ENCODE results near the gene C7orf25. TPM values are rescaled to one million over a fixed set of nuclear protein-coding genes. Genes with fewer than 3 reads are reported as not detected.

C7orf25 gene
- total and polyA plus RNA-seq, 12 donors, result 2.6 to 10.4 (median 7.1) TPM

GRCh38 chr7:42914421-42915045 is 2.7 kb upstream of the C7orf25 start:
- 42 to 59% (median 51%) methylated on average over 4 to 5 of the region's 5 CpGs for WGBS, 4 donors
- no peak for TF ChIP-seq CTCF (IDR thresholded peaks at IDR 0.05)
- no peak for TF ChIP-seq POLR2A (IDR thresholded peaks at IDR 0.05)
- no peaks in the 10 kb centered on the region for H3K9me3 ChIP-seq (replicated peaks in 1 of 3)
- H3K36me3 ChIP-seq (replicated peaks in 1 of 2), result peaks cover 0 to 33% of the 10 kb centered on the region in 2 donors
- intact Hi-C loops (cut with DNase I), result no loop called here
- no peak overlapping the region for H3K4me3 ChIP-seq
- peak overlapping the region in 3 of 5 donors; percentile 0 to 81 (median 23) for H3K27ac ChIP-seq
- peaks cover 7 to 13% of the 10 kb centered on the region in 2 donors for H3K4me1 ChIP-seq (replicated peaks in 1 of 2)
- H3K27me3 ChIP-seq, result no peaks in the 10 kb centered on the region
- DNase-seq, result no peak

DNA sequence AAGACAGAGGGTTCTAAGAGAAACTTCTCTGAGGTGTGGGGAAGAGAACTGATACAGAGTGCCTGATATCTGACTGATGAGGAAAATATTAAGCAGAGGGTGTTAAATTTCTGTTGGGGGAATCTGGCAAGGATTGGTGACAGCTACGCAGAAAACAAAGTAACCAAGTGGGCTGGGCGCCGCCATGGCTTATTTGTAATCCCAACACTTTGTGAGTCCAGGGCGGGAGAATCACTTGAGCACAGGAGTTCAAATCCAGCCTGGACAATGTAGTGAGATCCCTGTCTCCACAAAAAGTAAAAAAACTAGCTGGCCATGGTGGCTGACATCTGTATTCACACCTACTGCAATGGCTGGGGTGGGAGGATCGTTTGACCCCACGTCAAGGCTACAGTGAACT is 2.1 kb upstream of the C7orf25 start:
- Histone ChIP-seq H3K4me1 (replicated peaks in 1 of 2) (peaks cover 7 to 13% of the 10 kb centered on the region in 2 donors), H3K4me3 (no peak overlapping the region), H3K9me3 (replicated peaks in 1 of 3) (no peaks in the 10 kb centered on the region), H3K27me3 (no peaks in the 10 kb centered on the region), H3K36me3 (replicated peaks in 1 of 2) (peaks cover 0 to 27% of the 10 kb centered on the region in 2 donors), H3K27ac (peak overlapping the region in 2 of 5 donors; percentile 25 to 63)
- intact Hi-C loops (cut with DNase I), result no loop called here
- TF ChIP-seq POLR2A (IDR thresholded peaks at IDR 0.05), result no peak
- no peak for TF ChIP-seq CTCF (IDR thresholded peaks at IDR 0.05)
- WGBS, 4 donors, result 61 to 72% (median 67%) methylated on average over 6 of the region's 6 CpGs
- DNase-seq, result no peak

DNA sequence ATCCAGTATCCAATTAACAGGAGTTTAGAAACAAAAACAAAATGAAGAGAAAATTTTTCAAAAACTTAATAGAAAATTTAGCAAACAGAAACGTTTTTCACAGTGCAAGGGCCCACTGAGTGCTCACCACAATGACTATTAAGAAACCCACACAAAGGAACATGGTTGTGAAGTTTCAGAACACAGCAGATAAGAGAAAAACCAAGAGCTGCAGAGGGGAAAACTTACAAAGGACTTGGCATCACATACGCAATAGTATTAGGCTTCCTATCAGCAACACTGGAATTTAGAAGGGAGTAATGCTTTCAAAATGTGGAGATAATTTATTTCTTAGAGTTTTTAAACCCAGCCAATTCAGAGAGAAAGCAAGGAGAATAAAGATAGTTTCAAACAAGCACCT is 1.7 kb upstream of the C7orf25 start:
- H3K36me3 ChIP-seq (replicated peaks in 1 of 2), result peaks cover 0 to 25% of the 10 kb centered on the region in 2 donors
- TF ChIP-seq CTCF (IDR thresholded peaks at IDR 0.05), result no peak
- TF ChIP-seq POLR2A (IDR thresholded peaks at IDR 0.05), result no peak
- DNase-seq, result no peak
- H3K4me3 ChIP-seq, result no peak overlapping the region
- peaks cover 7 to 13% of the 10 kb centered on the region in 2 donors for H3K4me1 ChIP-seq (replicated peaks in 1 of 2)
- 42 to 63% (median 60%) methylated on average over 2 of the region's 2 CpGs for WGBS, 4 donors
- H3K27me3 ChIP-seq, result no peaks in the 10 kb centered on the region
- peak overlapping the region in 2 of 5 donors; percentile 25 to 63 for H3K27ac ChIP-seq
- intact Hi-C loops (cut with DNase I), result no loop called here
- no peaks in the 10 kb centered on the region for H3K9me3 ChIP-seq (replicated peaks in 1 of 3)

GRCh38 chr7:42910306-42910705 is 1.6 kb downstream of the C7orf25 start:
- Histone ChIP-seq H3K4me3 (no peak overlapping the region), H3K4me1 (replicated peaks in 1 of 2) (peaks cover 7 to 13% of the 10 kb centered on the region in 2 donors), H3K36me3 (replicated peaks in 1 of 2) (peaks cover 0 to 1% of the 10 kb centered on the region in 2 donors), H3K27ac (no peak overlapping the region), H3K27me3 (no peaks in the 10 kb centered on the region), H3K9me3 (replicated peaks in 1 of 3) (no peaks in the 10 kb centered on the region)
- 95 to 100% (median 97%) methylated on average over 2 of the region's 2 CpGs for WGBS, 4 donors
- no peak for TF ChIP-seq POLR2A (IDR thresholded peaks at IDR 0.05)
- TF ChIP-seq CTCF (IDR thresholded peaks at IDR 0.05), result no peak
- intact Hi-C loops (cut with DNase I), result no loop called here
- DNase-seq, result no peak
